HUDEP-2 (cell line): Measurements from ENCODE around the gene ANXA5.
A peak's percentile ranks its signal among the peaks of the same experiment; 100 is the strongest.
"Not testable (repeated sequence)": the region's sequence is repeated elsewhere in the genome, so short reads cannot be mapped to it uniquely, and the experiment has no call there.

Source experiments
- DNase-seq, 76 experiments: peaks; one replicate each; lab custom pipeline; 2025; ENCODE audit not compliant: unreplicated experiment in 76 of 76; lab: John Stamatoyannopoulos, UW

Gene ANXA5

DNA sequence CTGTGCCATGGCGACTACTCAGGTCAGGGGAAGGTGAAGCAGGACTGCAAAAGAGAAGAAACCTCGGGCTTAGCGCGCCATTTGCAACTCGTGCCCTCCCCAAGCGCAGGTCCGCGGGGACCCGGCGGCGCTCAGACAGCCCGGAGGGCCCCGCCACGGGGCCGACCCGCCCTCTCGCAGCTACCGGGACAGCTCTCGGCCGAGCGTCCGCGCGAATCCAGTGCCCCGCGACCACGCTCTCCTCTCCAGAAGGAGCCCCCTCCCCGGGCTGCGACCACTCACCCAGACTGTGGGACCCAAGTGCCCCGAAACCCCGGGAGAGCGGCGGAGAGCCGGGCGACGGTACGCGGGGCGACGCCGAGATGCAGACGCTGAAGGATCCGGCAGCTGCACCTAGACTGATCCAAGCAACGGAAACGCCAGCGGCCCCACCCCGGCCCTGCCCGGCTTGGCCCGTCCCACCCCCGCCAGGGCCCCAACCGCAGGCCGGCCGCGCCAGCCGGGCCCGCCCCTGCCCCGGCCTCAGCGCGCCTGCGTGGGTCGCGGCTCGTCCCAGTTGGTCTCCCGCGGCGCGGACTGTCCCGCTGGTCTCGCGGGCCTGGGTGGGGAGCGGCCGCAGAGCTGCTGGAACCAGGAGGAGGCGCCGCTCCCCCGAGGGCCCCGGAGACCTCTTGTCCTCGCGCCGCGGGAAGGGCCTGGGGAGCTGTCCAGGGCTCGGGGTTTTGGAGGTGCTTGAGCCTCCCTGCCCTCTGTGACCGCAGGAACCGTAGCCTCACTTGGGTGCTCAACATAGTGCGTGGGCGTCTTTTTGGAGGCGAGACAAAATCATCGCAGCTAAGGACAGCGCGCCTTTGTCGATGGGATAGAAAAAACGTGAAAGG lies at the start of gene ANXA5:
TSS of gene ANXA5 (minus strand) at position 400 of the 881 bp plus-strand sequence. CDS start at position 9, 391 bp downstream.
- peak in 74 of 76 experiments; percentile 13 to 92 (median 73) for DNase-seq

DNA sequence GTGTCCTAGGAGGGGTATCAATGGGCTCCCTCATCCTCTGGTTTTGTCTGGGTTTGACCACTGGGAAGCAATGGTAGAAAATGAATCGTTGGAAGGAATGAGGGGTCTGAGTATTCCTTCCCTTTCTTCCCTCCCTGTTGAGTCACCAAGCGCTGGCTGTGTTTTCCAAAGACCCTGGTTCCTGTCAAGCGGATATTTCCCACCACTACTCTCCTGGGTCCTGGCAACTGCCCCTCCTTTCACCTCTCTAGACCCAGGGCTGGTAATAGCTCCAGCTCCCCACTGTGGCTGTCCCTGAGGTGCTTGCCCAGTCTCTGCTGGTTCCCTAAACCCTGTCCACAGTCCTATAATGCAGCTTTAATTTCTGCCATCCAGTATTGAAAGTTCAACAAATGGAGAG lies 46.0 kb upstream of the ANXA5 start:
- DNase-seq: no peak

DNA sequence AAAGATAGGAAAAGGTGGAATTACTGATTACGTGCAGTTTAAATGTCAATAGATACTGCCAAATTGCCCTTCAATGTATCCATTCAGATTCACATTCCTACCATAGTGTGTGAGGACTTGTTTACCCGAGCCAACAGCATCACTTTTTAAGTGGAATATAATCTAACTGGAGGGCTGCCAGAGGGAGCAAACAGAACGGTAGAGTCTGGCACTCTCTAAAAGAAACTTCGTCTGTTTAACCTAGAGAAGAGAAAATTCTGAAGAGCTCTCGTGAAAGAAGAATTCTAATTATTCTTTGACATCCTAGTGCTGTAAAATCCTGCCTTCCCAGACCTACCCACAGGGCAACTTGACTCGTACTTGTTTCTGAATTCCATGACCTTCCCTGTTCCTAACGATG lies 45.0 kb upstream of the ANXA5 start:
- DNase-seq: no peak

DNA sequence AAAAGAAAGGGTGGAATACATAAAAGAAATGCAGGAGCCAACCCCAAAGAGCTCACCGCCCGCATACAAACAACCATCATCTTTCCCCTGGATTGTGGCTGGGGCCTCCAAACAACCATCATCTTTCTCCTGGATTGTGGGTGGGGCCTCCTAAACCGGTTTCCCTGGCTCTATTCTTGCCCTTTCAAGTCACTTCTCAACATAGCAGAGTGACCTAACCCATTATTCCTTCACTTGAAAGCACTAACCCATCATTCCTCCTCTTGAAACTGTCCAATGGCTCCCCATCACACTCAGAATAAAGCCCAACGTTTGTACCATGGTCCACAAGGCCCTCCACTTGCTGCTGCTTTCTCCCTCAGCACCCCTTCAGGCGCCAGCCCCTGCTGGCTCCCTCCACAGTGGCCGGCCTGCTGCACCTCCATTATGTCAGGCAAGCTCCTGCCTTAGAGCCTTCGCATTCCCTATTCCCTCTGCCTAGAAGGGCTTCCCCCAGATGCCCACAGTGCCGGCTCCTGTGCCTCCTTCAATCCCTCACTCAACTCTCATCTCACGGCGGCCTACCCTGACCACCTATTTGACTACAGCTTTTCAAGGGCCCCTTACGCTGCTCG lies 44.1 kb upstream of the ANXA5 start:
- DNase-seq: no peak

DNA sequence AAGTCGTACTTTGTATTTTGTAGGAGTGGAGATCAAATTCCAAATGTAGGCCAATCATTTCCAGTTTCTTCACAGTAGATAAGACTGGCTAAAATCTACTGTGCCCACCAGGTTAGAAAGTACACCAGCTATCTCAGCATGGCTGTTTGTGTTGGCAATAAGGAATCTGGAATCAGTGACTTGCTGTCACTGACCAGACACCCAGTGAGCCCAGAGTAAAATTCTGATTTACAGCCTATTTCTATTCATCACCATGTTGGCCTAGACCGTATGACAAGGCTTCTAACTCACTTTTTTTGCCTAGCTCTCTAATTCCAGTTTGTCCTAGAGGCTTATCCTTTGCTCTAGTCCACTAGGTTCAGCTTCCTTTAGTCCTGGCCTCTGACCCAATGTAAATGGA lies 42.8 kb upstream of the ANXA5 start:
- no peak for DNase-seq

DNA sequence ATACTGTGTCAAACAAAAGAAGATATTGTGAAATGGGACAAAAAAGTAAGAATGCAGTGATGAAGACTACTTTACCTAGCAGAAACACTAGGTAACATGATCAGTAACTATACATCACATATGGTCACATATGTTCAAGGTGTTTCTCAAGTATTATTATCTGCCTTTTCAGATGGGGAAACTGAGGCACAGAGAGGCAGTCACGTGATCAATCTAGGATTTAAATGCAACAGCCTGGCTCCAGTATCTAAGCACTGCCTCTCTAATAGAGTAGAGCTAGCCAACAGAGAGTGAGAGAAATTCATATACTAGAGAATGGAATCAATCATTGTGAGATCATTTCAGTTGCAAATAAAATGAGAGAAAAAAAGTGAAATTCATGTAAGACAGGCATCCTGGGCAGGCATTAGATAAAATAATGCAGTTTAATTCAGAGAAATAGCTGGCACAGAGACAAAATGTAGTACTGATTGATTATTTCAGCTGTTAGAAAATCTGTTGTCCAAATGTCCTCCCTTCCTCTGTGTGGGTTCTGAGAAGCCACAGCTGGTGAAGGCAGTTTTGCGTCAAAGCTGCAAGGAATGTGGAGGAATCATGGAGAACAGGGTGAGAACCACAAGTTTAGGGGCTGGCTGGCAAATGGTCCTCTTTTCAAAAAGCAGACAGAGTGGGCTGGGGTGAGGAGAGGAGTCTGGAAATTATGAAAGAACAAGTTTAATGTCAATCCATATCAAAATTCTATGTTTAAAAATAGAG lies 42.2 kb upstream of the ANXA5 start:
- no peak for DNase-seq

DNA sequence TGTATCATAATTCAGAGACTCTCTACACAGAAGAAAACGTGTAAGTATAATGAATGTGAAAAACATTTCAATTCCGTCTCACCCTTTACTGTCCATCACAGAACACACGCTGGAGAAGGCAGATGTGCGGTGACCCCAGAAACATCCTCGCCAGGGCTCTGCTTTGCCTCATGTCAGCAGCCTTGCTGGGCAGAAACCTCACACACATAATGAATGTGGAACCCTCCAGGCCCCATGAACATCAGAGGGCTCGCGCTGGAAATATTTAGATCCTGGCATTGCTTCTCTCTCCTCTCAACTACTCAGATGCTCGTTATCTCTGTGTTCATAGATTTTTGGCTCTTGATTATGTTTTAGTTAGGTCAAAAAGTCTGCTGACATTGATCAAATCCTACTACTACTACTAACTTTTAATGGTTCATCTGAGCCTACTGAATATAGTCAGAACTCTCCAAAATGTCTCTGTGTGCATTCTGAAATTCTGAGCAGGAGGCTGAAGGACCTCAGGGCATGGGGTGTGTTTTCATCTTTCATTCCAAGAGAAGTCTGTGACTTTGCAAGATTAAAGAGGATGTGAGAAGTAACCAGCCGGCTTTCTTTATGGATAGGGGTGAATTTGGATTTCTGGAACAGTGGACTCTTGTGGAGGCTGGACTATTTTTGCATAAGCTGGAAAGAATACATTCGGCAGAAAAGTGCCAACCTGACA lies 41.2 kb upstream of the ANXA5 start:
- no peak for DNase-seq

DNA sequence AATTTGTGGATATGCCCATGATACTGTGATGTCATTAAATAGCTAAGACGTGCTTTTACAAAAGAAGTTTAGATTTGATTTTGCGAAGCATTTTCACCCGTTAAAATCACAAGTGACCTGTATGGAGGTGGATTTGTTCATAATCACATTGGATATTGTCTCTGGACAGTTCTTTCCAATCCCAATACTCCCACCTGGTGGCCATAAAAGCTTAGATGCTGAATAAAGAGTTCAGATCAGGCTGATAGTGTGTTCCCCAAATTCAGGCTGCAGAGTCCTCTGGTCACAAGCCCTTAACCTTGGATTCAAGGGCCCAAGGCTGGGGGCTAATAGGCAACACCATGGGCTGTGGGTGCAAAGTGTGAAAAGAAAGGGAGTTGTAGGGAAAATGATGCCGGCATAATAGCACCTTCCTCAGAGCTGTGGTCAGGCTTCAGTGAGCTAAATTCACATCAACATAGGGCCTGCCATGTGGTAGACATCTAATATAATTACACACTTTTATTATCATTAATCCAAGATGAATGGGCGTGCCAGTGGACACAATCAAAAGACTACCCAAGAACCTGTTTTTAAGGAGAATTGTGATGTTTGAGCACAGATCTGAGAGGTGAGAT lies 40.1 kb upstream of the ANXA5 start:
- DNase-seq: peak in 44 of 76 experiments; percentile 3 to 61 (median 30)

DNA sequence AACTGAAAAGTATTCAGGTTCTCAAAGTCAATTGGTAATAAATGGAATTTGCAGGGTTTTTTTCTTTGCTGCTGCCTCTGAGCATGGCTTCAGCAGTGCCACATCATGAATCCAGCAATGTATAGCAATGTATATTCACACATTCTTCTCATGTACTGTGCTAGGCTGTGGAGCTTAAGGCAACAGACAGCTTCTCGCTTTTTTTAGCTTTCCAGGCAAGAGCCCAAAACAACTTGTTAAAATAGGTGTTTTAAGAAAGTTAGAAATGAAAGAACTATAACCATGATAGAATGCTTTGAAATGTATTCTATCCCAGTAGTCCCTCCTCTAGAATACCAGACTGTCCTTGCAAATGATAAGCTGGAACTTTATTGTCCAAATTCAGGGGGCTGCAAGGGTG lies 37.8 kb upstream of the ANXA5 start:
- DNase-seq: no peak

DNA sequence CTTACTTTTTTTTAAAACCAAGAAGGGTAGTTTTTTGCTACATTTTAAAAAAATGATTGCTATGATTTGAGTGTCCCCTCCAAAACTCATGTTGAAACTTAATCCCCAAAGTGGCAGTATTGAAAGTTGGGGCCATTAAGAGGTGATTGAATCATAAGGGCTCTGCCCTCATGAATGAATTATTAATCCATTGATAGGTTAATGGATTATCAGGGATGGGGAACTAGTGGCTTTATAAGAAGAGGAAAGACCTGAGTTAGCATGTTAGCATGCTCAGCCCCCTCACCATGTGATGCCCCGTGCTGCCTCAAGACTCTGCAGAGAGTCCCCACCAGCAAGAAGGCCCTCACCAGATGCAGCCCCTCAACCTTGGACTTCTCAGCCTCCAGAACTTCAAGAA lies 37.2 kb upstream of the ANXA5 start:
- DNase-seq: no peak

DNA sequence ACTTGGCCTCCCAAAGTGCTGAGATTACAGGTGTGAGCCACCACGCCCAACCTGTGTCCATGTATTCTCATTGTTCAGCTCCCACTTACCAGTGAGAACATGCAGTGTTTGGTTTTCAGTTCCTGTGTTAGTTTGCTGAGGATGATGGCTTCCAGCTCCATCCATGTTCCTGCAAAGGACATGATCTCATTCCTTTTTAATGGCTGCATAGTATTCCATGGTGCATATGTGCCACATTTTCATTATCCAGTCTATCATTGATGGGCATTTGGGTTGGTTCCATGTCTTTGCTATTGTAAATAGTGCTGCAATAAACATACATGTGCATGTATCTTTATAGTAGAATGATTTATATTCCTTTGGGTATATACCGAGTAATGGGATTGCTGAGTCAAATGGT lies 33.0 kb upstream of the ANXA5 start:
- not testable (repeated sequence) for DNase-seq

DNA sequence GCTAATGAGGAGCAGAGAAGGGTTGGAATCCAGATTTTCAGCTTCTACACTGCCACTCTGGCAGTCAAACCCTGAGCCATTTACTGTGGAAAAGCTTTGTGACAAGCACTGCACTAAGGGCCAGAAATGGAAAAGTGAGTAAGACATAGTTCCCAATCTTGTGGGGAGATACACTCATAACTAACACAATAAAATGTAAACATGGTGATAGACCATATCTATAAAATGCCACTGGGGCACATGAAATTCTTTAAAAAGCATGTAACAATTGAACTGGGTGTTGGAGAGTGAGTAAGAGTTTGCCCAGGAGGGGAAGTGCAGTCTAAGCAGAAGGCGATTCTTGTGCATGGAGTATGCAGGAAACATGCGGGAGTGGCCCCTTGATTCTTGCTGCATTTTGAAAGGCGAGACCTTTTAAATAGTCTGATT lies 32.0 kb upstream of the ANXA5 start:
- DNase-seq: no peak

DNA sequence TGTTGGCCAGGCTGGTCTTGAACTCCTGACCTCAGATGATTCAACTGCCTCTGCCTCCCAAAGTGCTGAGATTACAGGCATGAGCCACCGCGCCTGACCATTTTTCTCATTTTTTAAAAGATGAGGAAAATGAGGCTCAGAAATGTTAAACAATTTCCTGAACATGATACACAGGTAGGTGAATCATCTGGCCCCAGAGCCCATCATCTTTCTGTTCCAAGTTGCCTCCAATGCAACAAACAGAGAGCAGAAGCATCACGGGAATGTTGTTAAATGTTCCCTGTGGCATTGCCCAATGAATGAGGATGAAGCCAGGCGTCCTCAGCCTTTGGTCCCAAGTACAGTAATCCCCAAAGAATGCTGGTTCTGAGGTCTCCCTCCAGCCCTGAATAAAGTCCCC lies 31.3 kb upstream of the ANXA5 start:
- no peak for DNase-seq

DNA sequence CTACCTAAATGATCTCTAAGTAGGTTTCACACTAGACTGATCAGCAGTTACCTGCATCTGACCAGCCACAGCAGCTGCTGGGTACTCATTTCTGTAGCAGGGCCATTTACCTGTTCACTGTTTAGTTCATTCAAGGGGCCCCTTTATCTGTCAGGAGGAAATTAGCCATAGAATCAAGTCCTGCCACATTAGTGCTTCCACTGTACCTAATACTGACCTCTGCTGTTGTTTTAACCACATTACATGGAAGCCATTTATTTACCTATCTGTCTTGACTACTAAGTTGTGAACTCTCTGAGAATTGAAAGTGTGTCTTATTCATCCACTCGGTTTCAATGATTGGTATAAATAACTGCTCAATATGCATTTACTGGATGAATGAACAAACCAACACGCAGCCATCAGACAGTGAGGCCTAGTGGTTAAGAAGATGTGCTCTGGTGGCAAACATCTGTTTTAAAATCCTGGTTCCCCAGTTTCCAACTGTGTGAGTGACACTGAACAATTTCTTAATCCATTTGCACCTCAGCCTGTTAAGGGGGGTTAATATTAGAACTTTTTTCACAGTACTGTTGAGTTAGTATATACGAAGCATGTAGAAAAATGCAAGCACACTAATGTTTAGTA lies 30.0 kb upstream of the ANXA5 start:
- DNase-seq: peak in 34 of 76 experiments; percentile 1 to 70 (median 38)

DNA sequence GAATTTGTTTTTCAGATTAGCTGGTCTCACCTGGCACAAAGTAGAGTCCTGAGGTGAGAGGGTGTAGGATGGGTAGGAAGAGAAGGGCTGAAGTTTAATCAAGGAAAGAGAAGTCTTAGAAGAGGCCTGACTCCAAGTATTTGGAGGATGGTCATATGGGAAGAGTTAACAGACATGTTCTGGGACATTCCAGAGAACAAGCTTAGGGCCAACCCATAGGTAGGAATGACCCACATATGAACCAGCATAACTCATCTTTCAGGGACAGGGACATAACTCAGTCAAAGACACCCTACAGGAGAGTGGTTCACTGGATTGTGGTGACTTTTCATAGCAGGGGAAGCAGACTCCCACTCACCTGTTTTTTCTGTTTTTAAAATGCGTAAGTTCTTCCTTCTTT lies 27.9 kb upstream of the ANXA5 start:
- DNase-seq: no peak

DNA sequence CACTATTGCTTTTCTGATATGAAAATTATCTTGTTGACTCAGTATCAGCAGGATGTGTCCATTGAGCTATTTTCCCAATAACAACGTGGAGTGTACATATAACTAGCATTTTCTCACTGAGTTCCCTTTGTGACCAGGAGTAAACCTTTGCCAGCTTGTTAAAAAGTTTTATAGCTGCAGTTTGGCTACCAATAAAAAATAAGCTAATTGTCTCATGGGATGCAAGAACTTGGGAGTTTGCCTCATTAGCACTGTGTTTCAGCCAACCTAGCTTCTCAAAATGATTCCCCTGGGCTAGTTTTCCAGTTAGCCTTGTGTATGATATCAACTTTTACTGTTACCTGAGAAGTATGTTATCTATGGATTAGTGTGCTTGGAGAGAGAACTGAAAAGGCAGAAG lies 24.9 kb upstream of the ANXA5 start:
- no peak for DNase-seq

DNA sequence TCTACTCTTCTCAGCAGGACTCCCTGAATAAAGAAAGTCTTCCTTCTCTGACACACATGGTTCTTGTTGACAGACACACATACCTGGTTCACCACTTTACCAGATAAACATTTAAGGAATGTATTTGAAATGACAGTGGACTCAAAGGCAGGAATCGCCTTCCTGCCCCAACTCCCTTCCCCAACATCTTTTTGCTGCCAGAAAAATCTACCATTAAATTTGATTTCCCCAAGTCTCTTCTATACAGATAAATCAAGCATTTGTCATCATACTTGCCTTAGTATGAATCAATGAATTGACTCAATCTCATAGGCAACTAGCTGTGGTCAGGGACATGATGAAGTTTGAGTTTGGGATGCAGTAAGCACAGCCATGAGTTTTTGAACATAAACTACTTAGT lies 23.3 kb upstream of the ANXA5 start:
- DNase-seq: no peak

DNA sequence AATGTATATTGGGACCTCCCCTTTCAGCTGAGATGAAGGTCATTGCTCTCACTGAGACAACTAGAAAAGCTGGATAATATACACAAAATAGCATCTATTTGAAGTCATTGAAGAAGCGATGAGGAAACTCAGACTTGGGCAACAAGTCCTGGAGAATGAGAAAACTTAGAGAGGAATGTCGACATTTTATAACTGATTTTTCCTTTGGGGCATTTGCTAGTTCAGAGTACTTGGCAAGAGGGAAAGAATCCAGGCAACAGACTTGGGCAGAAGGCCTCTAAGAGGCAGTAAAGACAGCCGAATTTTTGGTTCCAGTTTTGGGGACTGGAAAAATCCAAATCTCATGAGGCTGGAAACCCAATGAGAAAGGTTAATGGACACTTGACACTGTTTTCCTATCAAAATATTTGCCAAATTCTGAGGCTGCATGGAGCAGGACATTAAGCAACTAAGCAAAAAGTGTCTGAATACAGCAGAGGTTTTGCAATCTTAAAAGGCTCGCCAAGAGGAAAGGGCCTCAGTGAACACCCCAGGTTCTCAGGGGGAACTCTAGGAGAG lies 21.0 kb upstream of the ANXA5 start:
- no peak for DNase-seq

DNA sequence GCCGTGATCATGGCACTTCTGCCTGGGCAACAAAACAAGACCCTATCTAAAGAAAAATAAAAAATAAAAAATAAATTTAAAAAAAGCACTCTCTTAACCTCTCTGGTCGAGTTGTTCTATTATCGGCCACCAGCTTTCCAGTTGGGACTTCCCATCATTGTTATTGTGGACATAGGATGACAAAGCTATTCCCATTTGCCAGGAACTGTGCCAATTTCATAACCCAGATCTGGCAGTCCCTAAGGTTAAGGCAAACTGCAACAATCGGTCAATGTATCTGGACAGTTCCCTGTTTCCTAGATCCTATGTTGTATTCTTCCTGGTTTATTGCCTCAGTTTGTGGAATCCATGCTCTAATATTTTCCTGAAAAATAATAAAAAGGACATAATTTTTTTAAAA lies 17.8 kb upstream of the ANXA5 start:
- DNase-seq: no peak

DNA sequence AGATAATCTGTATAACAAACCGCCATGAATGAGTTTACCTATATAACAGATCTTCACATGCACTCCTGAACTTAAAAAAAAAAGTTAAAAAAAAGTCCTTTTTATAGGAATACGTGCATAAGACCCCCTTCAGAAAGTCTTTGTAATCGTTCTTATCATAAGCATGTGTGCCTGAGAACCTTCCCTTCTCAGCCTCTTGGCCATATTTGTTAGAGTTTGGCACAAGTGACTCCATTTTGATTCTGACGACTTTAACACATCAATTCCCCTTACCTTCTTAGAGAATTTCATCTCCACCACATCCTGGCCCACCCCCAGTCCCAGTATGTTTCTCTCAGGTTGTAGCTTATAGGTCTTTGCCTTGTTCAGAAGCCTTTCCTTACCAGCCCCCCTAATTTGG lies 16.0 kb upstream of the ANXA5 start:
- DNase-seq: no peak
